HL-60/S4 treated with retinoic acid at 250 ng/mL for 4 days and 3 days (cell line): ENCODE measurements around the gene PDE12.
"Not testable (repeated sequence)": the region's sequence is repeated elsewhere in the genome, so short reads cannot be mapped to it uniquely, and the experiment has no call there.

Experiments used
- in situ Hi-C: fragments of 300-500 bp; cut with MboI; formaldehyde crosslinking; loops from 2 replicates; pipeline ENCODE4 v1.7.0; 2022; ENCODE audit warnings: low sequenced_read_pairs

The PDE12 gene

DNA sequence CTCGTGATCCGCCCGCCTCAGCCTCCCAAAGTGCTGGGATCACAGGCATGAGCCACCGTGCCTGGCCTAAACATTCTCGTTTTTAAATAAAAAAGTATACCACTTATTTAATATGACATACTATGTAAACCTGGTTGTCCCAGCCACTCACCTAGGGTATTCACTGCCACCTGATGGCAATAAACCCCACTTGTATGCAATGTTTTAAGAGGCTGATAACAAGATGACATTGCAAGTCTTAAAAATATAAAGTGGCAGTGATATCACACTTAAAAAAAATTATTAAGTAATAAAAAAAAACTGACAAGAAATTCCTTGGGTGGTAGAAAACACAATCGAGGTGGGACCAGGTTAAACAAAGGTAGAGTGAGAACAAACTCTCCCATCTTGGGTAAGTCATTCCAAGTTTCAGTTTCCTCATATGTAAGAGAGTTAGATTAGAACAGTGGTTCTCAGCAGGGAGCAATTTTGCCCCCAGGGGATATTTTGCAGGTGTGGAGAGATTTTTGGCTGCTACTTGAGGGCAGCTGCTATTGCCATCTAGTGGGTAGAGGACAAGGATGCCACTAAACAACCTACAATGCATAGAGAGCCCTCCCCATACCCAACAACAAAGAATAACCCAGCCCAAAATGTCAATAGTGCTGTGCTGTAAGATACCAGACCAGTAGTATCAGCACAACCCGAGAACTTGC lies 26.5 kb downstream of the PDE12 start:
- in situ Hi-C loops, result no loop called here

DNA sequence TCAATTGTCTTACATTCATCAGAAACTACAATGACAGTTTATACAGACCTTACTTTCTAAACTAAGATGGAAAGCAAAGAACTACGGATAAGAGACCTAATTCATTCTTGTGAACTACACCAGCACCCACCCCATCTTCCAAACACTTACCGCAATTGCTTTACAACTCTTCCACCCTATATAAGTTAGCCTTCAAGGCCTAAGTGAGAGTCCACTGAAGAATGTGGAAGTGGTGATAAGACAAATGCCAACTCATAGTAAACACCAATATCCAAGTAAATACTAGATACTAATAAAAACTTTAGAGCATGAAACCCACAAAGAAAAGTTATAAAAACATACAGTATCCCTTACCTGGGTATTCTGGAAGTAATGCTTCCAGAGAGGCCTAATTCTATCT lies 27.5 kb downstream of the PDE12 start:
- in situ Hi-C loops, result no loop called here

DNA sequence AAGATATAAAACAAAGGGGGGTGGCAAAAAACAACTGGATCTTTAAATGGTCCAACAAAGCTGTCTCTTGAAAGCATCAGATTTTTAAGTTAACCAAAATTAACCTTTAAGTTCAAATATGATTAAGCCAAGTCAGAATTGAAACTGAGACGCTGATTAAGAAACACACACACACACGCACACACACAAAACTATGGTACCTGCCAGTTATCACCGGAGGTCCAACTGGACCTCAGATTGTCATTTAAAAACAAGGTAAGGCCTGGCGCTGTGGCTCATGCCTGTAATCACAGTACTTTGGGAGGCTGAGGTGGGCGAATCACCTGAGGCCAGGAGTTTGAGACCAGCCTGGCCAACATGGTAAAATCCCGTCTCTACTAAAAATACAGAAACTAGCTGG lies 30.7 kb downstream of the PDE12 start:
- in situ Hi-C loops, result no loop called here

DNA sequence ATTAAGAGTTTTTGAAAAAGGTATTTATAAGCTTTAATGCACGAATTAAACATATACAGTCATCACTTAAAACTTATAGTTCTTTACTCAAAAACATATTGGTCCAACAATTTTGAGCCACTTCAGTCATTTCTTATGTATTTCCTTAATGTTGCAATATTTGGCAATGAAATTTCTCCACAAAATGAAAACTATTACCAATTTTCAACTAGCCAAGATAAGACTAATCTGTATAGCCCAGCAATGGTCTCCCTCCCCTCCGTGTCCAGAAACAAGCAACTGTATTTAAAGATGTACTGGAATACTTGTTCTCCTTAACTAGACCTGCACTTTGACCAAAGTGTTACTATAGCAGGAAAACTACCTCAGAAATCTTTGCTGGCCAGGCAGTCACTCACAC lies 31.8 kb downstream of the PDE12 start:
- in situ Hi-C loops, result no loop called here

DNA sequence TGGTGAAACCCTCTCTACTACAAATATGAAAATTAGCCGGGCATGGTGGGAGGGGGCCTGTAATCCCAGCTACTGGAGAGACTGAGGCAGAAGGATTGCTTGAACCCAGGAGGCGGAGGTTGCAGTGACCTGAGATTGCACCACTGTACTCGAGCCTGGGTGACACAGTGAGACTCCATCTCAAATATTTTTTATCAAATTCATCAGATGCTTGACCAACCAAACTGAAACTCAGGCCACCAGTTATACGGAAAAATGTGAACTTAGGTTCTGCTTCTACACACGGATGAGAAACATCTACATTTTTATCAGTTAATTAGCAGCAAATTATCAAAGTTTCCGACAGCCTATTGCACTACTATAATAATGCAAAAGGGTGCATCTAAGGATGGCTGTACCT lies 36.2 kb downstream of the PDE12 start:
- in situ Hi-C loops, result no loop called here

DNA sequence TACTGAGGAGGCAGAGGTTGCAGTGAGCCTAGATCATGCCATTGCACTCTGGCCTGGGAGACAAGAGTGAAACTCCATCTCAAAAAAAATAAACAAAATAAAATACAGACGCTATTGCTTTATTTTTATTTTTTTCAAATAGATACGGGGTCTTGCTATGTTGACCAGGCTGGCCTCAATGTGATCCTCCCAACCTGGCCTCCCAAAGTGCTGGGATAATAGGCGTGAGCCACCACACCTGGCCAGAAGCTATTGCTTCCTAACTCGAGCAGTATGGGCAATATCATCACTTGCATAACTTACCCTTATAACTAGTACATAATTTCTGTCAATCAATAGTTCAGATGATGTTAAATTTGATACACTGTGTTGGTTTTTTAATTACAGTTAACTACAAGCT lies 38.1 kb downstream of the PDE12 start:
- in situ Hi-C loops, result no loop called here

DNA sequence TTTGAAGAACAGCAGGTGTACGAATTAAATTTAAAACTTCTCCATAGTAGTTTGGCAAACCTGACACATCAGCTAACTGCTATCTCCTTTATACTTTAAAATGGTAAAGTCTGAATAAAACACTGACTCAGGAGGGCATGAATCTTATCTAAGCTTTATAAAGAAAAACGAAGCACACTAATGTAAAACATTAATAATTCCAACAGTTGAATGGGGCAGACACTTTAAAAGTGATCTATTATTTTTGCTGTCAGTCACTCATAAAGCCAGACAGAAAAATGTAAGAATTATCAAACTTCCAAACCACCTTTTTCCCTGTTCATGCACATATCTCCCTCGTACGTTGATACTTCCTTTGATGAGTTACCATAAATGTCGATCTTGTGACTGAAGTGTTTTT lies 38.5 kb downstream of the PDE12 start:
- in situ Hi-C loops, result no loop called here

DNA sequence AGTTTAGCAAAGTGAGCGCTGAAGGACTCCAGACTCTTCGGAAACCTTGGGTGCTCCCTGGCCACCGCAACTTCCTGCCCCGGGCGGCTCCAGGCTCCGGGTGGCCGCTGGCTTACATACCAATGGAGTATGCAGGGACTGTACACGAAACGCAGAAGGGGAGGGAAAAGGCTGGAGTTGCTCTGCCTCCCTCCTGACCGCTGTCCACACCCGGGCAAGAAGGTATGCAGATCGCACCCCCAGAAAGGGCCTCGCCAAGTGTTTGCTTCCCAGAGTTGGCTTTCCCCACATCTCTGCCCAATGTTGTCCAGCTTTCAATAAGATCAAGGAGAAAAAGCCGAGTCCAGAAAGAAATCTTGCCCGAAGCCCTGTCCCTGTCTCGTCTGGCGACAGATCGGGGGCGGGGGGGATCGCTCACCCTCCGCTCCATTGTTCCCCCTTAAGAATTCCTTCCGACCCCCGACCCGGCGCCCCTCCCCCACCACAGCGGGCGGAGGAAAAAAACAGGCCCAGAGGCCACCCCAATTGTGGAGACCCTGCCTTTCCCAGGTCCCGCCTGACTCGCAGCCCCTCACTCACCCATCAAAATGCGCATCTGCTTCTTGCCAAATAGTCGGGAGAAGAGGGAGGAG lies 40.5 kb downstream of the PDE12 start:
- in situ Hi-C loops, result no loop called here

DNA sequence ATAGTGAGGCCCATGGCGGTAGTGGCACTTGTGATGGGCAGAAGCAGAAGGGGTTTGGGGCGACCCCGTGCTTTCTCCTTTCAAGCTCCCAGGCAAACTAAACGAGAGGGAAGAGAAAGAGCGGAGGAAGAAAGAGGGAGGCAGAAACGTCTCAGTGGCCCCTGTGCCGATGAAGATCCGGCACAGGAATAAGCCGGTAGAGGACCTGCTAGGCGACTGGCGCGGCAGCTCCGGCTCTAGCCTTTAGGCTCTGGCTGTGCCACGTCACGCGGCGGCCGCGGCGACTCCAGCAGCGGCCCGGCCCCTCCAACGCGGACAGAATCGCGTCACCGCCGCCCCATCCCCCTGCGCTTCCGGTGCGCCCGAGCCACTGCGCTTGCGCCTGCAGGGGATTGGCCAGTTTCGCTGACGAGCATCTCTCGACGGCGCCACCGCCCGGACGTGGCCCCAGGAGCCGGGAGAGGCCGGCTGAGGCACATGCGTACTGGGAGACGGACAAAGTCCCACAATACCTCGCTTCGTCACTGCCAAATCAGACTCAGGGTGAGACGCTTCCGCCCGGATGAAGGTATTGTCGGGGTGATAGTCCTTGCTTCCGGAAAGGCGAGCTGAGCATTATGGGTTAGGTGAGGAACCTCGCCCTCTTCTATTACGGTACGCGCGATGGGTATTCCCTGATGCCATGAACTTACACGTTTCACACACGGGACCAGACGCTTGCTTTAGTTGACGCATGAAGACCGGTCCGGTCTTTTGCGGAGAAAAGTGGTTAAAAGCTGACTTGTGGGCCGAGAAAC lies 41.3 kb downstream of the PDE12 start, which contains the start of gene ARF4:
ARF4 (minus strand) TSS at position 218 of the 797 bp plus-strand sequence; CDS start at position 14, 204 bp downstream.
- in situ Hi-C loops, result no loop called here

DNA sequence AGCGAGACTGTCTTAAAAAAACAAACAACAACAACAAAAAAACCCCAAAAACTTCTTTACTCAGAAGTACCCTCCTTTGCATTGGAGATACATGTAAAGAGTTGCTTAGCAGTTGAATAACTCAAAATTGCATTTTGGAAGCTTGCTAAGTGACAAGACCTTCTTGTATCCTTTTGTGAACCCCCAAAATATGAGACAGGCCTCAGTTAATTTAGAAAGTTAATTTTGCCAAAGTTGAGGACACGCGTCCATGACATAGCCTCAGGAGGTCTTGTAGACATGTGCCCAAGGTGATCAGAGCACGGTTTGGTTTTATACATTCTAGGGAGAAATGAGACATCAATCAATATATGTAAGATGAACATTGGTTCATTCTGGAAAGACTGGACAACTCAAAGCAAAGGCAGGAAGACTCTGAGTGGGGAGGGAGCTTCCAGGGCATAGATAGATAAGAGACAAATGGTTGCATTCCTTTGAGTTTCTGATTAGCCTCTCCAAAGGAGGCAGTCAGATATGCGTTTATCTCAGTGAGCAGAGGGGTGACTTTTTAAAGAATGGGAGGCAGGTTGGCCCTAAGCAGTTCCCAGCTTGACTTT lies 42.8 kb downstream of the PDE12 start:
- in situ Hi-C loops, result no loop called here

DNA sequence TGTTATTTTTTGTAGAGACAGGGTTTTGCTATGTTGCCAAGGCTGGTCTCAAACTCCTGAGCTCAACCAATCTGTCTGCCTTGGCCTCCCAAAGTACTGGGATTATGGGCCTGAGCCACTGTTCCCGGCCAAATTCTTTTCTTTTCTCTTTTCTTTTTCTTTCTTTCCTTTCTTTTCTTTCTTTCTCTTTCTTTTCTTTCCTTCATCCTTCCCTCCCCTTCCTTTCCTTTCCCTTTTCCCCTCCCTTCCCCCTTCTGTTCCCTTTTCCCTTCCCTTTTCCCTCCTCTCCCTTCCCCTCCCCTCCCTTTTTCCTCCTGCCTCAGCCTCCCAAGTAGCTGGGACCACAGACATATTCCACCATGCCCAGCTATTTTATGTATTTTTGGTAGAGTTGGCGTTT lies 44.1 kb downstream of the PDE12 start:
- in situ Hi-C loops, result no loop called here

DNA sequence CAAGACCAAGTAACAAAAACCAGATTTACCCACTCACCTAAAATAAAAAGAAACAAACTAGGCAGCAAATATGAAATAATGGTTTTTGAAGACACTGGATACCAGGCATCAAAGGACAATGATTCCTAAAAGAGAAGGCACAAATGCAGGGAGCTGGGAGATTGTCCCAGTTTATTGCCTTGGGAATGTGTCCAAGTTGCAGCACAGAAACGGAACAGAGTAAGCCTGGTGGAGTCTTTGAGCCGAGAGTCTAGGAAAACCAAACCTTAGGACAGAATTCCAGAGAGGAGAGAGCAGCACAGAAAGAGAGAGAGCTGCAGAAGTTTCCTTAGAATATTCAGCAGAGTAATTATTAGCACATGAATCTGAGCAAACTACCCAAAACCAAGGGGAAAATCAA lies 48.9 kb downstream of the PDE12 start:
- in situ Hi-C loops, result no loop called here

DNA sequence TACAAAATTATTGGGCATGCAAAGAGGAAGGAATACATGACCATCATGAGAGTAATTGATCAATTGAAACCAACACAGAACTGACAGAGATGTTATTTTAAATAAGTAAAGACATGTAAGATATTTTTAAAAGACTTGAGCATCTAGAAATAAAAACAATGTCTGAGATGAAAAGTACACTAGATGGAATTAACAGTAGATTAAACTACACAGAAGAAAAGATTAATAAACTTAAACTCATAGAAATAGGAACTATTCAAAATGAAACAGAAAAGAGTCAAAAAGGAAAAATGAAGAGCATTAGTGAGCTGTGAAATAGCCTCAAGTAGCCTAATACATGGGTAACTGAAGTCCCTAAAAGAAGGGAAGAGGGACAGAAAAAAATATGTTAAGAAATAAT lies 49.6 kb downstream of the PDE12 start:
- in situ Hi-C loops, result no loop called here

DNA sequence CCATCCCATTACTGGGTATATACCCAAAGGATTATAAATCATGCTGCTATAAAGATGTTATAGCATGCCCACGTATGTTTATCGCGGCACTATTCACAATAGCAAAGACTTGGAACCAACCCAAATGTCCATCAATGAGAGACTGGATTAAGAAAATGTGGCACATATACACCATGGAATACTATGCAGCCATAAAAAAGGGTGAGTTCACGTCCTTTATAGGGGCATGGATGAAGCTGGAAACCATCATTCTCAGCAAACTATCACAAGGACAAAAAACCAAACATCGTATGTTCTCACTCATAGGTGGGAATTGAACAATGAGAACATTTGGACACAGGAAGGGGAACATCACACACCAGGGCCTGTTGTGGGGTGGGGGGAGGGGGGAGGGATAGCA lies 55.8 kb downstream of the PDE12 start:
- in situ Hi-C loops, result not testable (repeated sequence)

DNA sequence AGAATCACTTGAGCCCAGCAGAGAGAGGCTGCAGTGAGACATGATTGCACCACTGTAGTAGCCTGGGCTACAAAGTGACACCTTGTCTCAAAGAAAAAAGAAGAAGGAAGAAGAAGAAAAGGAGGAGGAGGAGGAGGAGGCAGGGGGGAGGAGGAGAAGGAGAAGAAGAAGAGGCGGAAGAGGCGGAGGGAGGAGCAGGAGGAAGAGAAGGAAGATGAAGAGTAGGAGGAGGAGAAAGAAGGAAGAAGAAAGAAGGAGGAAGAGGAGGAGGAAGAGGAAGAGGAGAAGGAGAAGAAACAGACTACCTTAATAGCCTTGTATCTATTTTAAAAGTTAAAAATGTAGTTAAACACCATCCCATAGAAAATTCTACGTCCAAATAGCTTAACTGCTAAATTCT lies 60.2 kb downstream of the PDE12 start:
- in situ Hi-C loops, result no loop called here
